IMR-90 (cell line): Measurements from ENCODE around the gene EEF1G. TPM values are rescaled to one million over a fixed set of nuclear protein-coding genes. Genes with fewer than 3 reads are reported as not detected.

Experiments used
- ATAC-seq: fragments of 200-7000 bp; cut with Tn5 transposase; 2 replicates; pipeline ENCODE4 v1.9.1; 2020; ENCODE audit warnings: low read depth, mild to moderate bottlenecking, moderate library complexity
- BruUV-seq: library from RNA; stranded (reverse); fragments of 400-500 nt; replicated peaks from 2 replicates; lab custom pipeline; 2021; lab: Mats Ljungman, UMichigan
- CTCF ChIA-PET: fragments of 300-600 bp; formaldehyde crosslinking; extraction: SDS; loops from one replicate; lab custom pipeline; 2021; ENCODE audit warnings: antibody characterized with exemption; lab: Yijun Ruan, JAX
- POLR2A ChIA-PET: fragments of 300-600 bp; sonication (Branson Sonifier 250); formaldehyde crosslinking; loops from one replicate; lab custom pipeline; 2022; ENCODE audit warnings: antibody characterized with exemption; ENCODE audit not compliant: unreplicated experiment; lab: Charles Lee
- DNase-seq: peaks from one replicate; pipeline ENCODE4 v3.0.0; 2013
- H2AFZ ChIP-seq: replicated peaks from 2 replicates; pipeline ENCODE3; 2013; ENCODE audit warnings: low read length, mild to moderate bottlenecking; ENCODE audit not compliant: poor library complexity
- H2AK5ac ChIP-seq: 2 replicates; pipeline ENCODE4 v1.6.1; 2013; ENCODE audit warnings: low read depth, low read length, inconsistent platforms
- H2AK9ac ChIP-seq: replicated peaks from 2 replicates; pipeline ENCODE3; 2013; ENCODE audit warnings: mild to moderate bottlenecking, low read depth, low read length, moderate library complexity; ENCODE audit not compliant: poor library complexity
- H2BK120ac ChIP-seq: 2 replicates; pipeline ENCODE4 v1.6.1; 2013; ENCODE audit warnings: low read depth, low read length, inconsistent platforms
- H2BK15ac ChIP-seq: 3 replicates; pipeline ENCODE4 v1.6.1; 2013; ENCODE audit warnings: low read depth, low read length, inconsistent platforms
- H2BK20ac ChIP-seq: 2 replicates; pipeline ENCODE4 v1.6.1; 2013; ENCODE audit warnings: low read depth, mild to moderate bottlenecking, inconsistent platforms, low read length, moderate library complexity
- H2BK5ac ChIP-seq: 2 replicates; pipeline ENCODE4 v1.6.1; 2013; ENCODE audit warnings: mild to moderate bottlenecking, low read depth, low read length, inconsistent platforms; ENCODE audit not compliant: poor library complexity, severe bottlenecking
- H3K14ac ChIP-seq: replicated peaks from 2 replicates; pipeline ENCODE4 v1.6.1; 2013; ENCODE audit warnings: low read depth, low read length, inconsistent platforms
- H3K18ac ChIP-seq: 2 replicates; pipeline ENCODE4 v1.6.1; 2013; ENCODE audit warnings: low read depth, low read length, control low read depth
- H3K23ac ChIP-seq: 2 replicates; pipeline ENCODE4 v1.6.1; 2013; ENCODE audit warnings: low read depth, low read length, inconsistent platforms
- H3K27ac ChIP-seq: 2 replicates; pipeline ENCODE4 v1.5.1; 2013; ENCODE audit warnings: mild to moderate bottlenecking, control low read depth, low read length; ENCODE audit not compliant: insufficient read depth
- H3K27me3 ChIP-seq: 2 replicates; pipeline ENCODE4 v1.6.1; 2013; ENCODE audit warnings: low read length; ENCODE audit not compliant: control insufficient read depth, insufficient read depth
- H3K36me3 ChIP-seq: 2 replicates; pipeline ENCODE4 v1.6.1; 2013; ENCODE audit warnings: low read length, mixed read lengths; ENCODE audit not compliant: control insufficient read depth, insufficient read depth
- H3K4ac ChIP-seq: 2 replicates; pipeline ENCODE4 v1.6.1; 2013; ENCODE audit warnings: low read depth, low read length, inconsistent platforms
- H3K4me1 ChIP-seq: 2 replicates; pipeline ENCODE4 v1.6.1; 2013; ENCODE audit warnings: low read length, mixed read lengths; ENCODE audit not compliant: control insufficient read depth, insufficient read depth
- H3K4me2 ChIP-seq: 2 replicates; pipeline ENCODE4 v1.6.1; 2013; ENCODE audit warnings: low read depth, mild to moderate bottlenecking, control low read depth, low read length, moderate library complexity
- H3K4me3 ChIP-seq: 2 replicates; pipeline ENCODE4 v1.5.1; 2013; ENCODE audit warnings: low read depth, mild to moderate bottlenecking, control low read depth, low read length, moderate library complexity; ENCODE audit not compliant: insufficient read depth
- H3K56ac ChIP-seq: 2 replicates; pipeline ENCODE4 v1.6.1; 2013; ENCODE audit warnings: low read length, inconsistent platforms; ENCODE audit not compliant: insufficient read depth; ENCODE audit errors: extremely low read depth
- H3K79me1 ChIP-seq, 2 experiments: 2 replicates each; pipeline ENCODE4 v1.6.1; 2013; ENCODE audit warnings: low read length in 2 of 2, inconsistent platforms in 1 of 2, low read depth in 1 of 2
- H3K9ac ChIP-seq: 2 replicates; pipeline ENCODE4 v1.6.1; 2013; ENCODE audit warnings: low read depth, low read length, control low read depth
- H3K9me1 ChIP-seq: 2 replicates; pipeline ENCODE4 v1.6.1; 2013; ENCODE audit warnings: low read length, inconsistent platforms; ENCODE audit not compliant: insufficient read depth
- H3K9me3 ChIP-seq: 2 replicates; pipeline ENCODE4 v1.6.1; 2013; ENCODE audit warnings: low read length; ENCODE audit not compliant: control insufficient read depth, insufficient read depth
- H4K20me1 ChIP-seq: 2 replicates; pipeline ENCODE4 v1.6.1; 2013; ENCODE audit warnings: low read length, inconsistent platforms; ENCODE audit not compliant: insufficient read depth
- H4K5ac ChIP-seq: 2 replicates; pipeline ENCODE4 v1.6.1; 2013; ENCODE audit warnings: mild to moderate bottlenecking, low read depth, low read length, control low read depth
- H4K8ac ChIP-seq, 2 experiments: 2 replicates each; pipeline ENCODE4 v1.6.1; 2013; ENCODE audit warnings: low read depth in 2 of 2, low read length in 2 of 2, control low read depth in 1 of 2, inconsistent platforms in 1 of 2
- H4K91ac ChIP-seq: 2 replicates; pipeline ENCODE4 v1.6.1; 2013; ENCODE audit warnings: low read depth, low read length, inconsistent platforms; ENCODE audit not compliant: insufficient read depth
- CEBPB ChIP-seq: IDR thresholded peaks from 2 replicates; pipeline ENCODE4 v1.6.1; 2012; ENCODE audit warnings: low read depth, low read length, improper control_type of control experiment
- CHD1 ChIP-seq: IDR thresholded peaks from 2 replicates; pipeline ENCODE4 v1.6.1; 2012; ENCODE audit warnings: low read depth, low read length, improper control_type of control experiment
- FOS ChIP-seq: fragments of 150-350 bp; IDR thresholded peaks from 2 replicates; pipeline ENCODE4 v1.6.1; 2016; ENCODE audit warnings: low read depth, low read length
- MAFK ChIP-seq: IDR thresholded peaks from 2 replicates; pipeline ENCODE4 v1.6.1; 2012; ENCODE audit warnings: low read depth, low read length, improper control_type of control experiment
- MAZ ChIP-seq: IDR thresholded peaks from 2 replicates; pipeline ENCODE4 v1.6.1; 2012; ENCODE audit warnings: low read depth, mild to moderate bottlenecking, low read length, improper control_type of control experiment, moderate library complexity, borderline replicate concordance
- MXI1 ChIP-seq: IDR thresholded peaks from 2 replicates; pipeline ENCODE4 v1.6.1; 2012; ENCODE audit warnings: low read depth, mild to moderate bottlenecking, low read length, moderate library complexity, borderline replicate concordance
- POLR2A ChIP-seq: IDR thresholded peaks from 2 replicates; pipeline ENCODE4 v1.6.1; 2012; ENCODE audit warnings: mild to moderate bottlenecking, low read depth, low read length
- RCOR1 ChIP-seq: IDR thresholded peaks from 2 replicates; pipeline ENCODE4 v1.6.1; 2012; ENCODE audit warnings: mild to moderate bottlenecking, low read length, improper control_type of control experiment; ENCODE audit not compliant: insufficient replicate concordance
- RFX5 ChIP-seq: IDR thresholded peaks from 2 replicates; pipeline ENCODE4 v1.8.0; 2012; ENCODE audit warnings: low read depth, mild to moderate bottlenecking, low read length, moderate library complexity
- SMC3 ChIP-seq: fragments of 150-350 bp; IDR thresholded peaks from 2 replicates; pipeline ENCODE4 v1.6.1; 2016; ENCODE audit warnings: low read depth, mild to moderate bottlenecking, antibody characterized with exemption, low read length, moderate library complexity
- WGBS, 2 experiments: methylation state at CpG; one replicate each; pipeline versions ENCODE4 v1.1.5 to v1.1.7; 2013; ENCODE audit warnings: missing lambda C conversion rate in 2 of 2; ENCODE audit not compliant: insufficient read length in 1 of 2; ENCODE audit errors: extremely low coverage in 2 of 2; 5-methylcytosine and 5-hydroxymethylcytosine counted together
- dilution Hi-C: fragments of 300-500 bp; cut with HindIII; formaldehyde crosslinking; loops from one replicate; pipeline ENCODE4 v1.14.3; 2018; ENCODE audit warnings: low sequenced_read_pairs; ENCODE audit not compliant: unreplicated experiment
- in situ Hi-C: fragments of 300-500 bp; cut with MboI; formaldehyde crosslinking; loops from 3 replicates; pipeline ENCODE4 v1.14.3; 2019; ENCODE audit warnings: low sequenced_read_pairs, inconsistent platforms, mixed read lengths
- intact Hi-C: fragments of 100-400 bp; cut with micrococcal nuclease; formaldehyde crosslinking; loops from 2 replicates; pipeline ENCODE4 v1.10.0; 2022
- polyA plus RNA-seq, 3 experiments: library from polyadenylated mRNA; depleted of rRNA; stranded (reverse); fragments of >200 nt; gene quantifications; 2 replicates each; pipeline ENCODE4 v1.2.3, GENCODE V29; 2012; ENCODE audit warnings: low replicate concordance in 1 of 3
- total RNA-seq: library from RNA; depleted of rRNA; stranded (reverse); fragments of >200 nt; gene quantifications from 2 replicates; pipeline ENCODE4 v1.2.3, GENCODE V29; 2012
- TF ChIP-seq, protein P1 (sequence below): conservative IDR thresholded peaks from 2 replicates; pipeline ENCODE4 v1.5.1; 2012; ENCODE audit warnings: mild to moderate bottlenecking, low read depth, low read length, improper control_type of control experiment

Gene EEF1G
- total and polyA plus RNA-seq, 2 of the 4 experiments (the other 2 are of a cell fraction) = 1,684 to 1,857 TPM

DNA sequence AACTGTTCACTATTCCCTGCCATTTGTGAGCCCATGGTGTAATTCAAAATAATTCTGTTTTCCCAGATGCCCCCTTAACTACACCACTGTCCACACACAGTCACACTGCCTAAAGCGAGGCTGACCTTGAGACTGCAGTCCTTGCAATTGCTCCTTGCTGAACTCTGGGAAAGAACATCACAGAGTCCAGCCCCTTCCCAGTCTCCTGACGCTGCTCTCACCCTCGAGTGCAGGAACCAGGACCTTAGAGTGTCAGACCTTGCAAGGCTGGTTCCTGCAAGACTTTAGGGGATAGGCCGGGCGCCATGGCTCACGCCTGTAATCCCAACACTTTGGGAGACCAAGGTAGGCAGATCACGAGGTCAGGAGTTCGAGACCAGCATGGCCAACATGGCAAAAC, 60.7 kb downstream of the EEF1G start:
- no CpG with 5 or more reads among the region's 8 CpGs for WGBS, 2 experiments
- no peak for ATAC-seq

More for the DNA sequence above, 60.7 kb downstream of the EEF1G start:
- no TSS peak for BruUV-seq
- Histone ChIP-seq H4K91ac (no peak overlapping the region), H2AFZ (no peak overlapping the region), H3K14ac (no peak overlapping the region), H2BK15ac (no peak overlapping the region), H3K9ac (no peak overlapping the region), H3K23ac (no peak overlapping the region), H3K9me1 (peaks cover 28% of the 10 kb centered on the region), H2BK120ac (no peak overlapping the region), H3K4ac (no peak overlapping the region), H2AK5ac (no peak overlapping the region), H3K56ac (no peak overlapping the region), H4K8ac (no peak overlapping the region), H3K9me3 (no peaks in the 10 kb centered on the region), H3K4me3 (no peak overlapping the region), H3K36me3 (peaks cover 32% of the 10 kb centered on the region), H4K20me1 (peaks cover 53% of the 10 kb centered on the region), H2BK5ac (no peak overlapping the region), H2AK9ac (peak overlapping the region; percentile 44), H3K79me1 (peaks cover 31 to 66% of the 10 kb centered on the region in 2 experiments), H4K5ac (no peak overlapping the region), H2BK20ac (no peak overlapping the region), H3K4me2 (no peak overlapping the region), H3K27ac (no peak overlapping the region), H3K18ac (no peak overlapping the region), H3K4me1 (peaks cover 4% of the 10 kb centered on the region), H3K27me3 (no peaks in the 10 kb centered on the region)
- intact Hi-C loops = no loop called here
- dilution Hi-C loops = no loop called here
- no peak for DNase-seq
- no peak for TF ChIP-seq SMC3
- TF ChIP-seq RCOR1 = no peak
- TF ChIP-seq MAZ = no peak
- TF ChIP-seq RFX5 = no peak
- no peak for TF ChIP-seq CHD1
- TF ChIP-seq MAFK = no peak
- no peak for TF ChIP-seq CEBPB
- no peak for TF ChIP-seq FOS
- no peak for TF ChIP-seq MXI1
- TF ChIP-seq, protein P1, sequence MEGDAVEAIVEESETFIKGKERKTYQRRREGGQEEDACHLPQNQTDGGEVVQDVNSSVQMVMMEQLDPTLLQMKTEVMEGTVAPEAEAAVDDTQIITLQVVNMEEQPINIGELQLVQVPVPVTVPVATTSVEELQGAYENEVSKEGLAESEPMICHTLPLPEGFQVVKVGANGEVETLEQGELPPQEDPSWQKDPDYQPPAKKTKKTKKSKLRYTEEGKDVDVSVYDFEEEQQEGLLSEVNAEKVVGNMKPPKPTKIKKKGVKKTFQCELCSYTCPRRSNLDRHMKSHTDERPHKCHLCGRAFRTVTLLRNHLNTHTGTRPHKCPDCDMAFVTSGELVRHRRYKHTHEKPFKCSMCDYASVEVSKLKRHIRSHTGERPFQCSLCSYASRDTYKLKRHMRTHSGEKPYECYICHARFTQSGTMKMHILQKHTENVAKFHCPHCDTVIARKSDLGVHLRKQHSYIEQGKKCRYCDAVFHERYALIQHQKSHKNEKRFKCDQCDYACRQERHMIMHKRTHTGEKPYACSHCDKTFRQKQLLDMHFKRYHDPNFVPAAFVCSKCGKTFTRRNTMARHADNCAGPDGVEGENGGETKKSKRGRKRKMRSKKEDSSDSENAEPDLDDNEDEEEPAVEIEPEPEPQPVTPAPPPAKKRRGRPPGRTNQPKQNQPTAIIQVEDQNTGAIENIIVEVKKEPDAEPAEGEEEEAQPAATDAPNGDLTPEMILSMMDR = no peak
- TF ChIP-seq POLR2A = no peak
- CTCF ChIA-PET = no interaction called here
- POLR2A ChIA-PET = no interaction called here
- in situ Hi-C loops = no loop called here
